ENCODE measurements around the gene FBLN1. TPM values are rescaled to one million over a fixed set of nuclear protein-coding genes. Genes with fewer than 3 reads are reported as not detected.

FBLN1 gene
- total and polyA plus RNA-seq, 11 donors = 22.4 to 239 (median 44.7) TPM

DNA sequence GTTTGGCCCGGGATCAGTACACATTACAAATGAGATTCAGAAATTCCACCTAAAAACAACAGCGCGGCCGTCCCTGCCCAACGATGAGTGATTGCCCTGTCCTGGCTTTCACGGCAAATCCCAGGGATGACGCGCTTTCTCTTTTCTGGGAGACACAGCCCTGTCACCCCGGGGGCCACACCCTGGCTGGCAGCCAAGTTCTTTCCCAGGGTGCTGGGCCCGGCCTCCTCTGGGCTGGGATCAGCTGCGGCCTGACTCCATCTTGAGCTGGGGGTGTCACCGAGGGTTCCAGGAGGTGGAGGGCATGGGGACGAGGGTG lies 82.7 kb downstream of the FBLN1 start:
- Histone ChIP-seq H3K4me1 (peaks cover 0 to 13% (median 0%) of the 10 kb centered on the region in 12 donors), H3K36me3 (peaks cover 0 to 47% (median 0%) of the 10 kb centered on the region in 9 donors), H3K4me3 (no peak overlapping the region), H3K9me3 (no peaks in the 10 kb centered on the region), H3K27ac (no peak overlapping the region), H3K27me3 (peaks cover 0 to 6% (median 0%) of the 10 kb centered on the region in 9 donors)
- no peak for TF ChIP-seq POLR2A (IDR thresholded peaks at IDR 0.05)
- TF ChIP-seq, protein P1, sequence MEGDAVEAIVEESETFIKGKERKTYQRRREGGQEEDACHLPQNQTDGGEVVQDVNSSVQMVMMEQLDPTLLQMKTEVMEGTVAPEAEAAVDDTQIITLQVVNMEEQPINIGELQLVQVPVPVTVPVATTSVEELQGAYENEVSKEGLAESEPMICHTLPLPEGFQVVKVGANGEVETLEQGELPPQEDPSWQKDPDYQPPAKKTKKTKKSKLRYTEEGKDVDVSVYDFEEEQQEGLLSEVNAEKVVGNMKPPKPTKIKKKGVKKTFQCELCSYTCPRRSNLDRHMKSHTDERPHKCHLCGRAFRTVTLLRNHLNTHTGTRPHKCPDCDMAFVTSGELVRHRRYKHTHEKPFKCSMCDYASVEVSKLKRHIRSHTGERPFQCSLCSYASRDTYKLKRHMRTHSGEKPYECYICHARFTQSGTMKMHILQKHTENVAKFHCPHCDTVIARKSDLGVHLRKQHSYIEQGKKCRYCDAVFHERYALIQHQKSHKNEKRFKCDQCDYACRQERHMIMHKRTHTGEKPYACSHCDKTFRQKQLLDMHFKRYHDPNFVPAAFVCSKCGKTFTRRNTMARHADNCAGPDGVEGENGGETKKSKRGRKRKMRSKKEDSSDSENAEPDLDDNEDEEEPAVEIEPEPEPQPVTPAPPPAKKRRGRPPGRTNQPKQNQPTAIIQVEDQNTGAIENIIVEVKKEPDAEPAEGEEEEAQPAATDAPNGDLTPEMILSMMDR (IDR thresholded peaks at IDR 0.05) = no peak
- 59 to 70% (median 62%) methylated on average over 12 to 13 of the region's 13 CpGs for WGBS, 4 donors
- peak in 1 of 4 donors; percentile 16 for ATAC-seq
- DNase-seq = no peak
- intact Hi-C loops (cut with DNase I) = loop anchor here in 1 of 10 donors (10.0 kb wide), 1 partner anchor 279 kb away; no protein-coding TSS in a partner anchor

DNA sequence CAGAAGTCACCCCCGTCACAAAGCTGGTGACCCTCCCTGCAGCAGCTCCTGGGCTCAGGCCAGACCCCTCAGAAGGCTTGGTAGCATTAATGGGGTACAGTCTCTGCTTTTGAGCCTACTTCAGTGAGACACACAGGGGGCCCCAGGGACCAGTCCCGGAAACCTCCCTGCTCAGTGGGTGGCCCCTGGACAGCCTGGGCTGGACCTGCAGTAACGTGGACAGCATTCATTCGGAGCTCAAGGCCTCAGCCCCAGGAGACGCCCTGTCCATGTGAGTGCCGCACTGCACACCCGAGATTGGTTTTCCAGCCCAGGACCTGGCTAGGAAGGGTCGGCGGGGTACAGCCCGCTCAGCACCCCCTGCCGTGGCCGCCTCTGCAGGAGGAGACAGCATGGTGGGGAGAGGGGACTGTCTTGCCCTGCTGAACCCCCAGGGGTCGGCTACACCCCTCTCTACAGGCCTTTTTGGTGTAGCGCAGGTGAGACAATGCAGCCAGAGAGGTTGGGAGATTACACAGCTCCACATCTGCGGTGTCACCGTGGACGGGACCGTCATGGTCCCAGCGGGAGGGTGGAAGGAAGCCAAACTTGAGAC lies 83.4 kb downstream of the FBLN1 start:
- intact Hi-C loops (cut with DNase I) = loop anchor here in 1 of 10 donors (10.0 kb wide), 1 partner anchor 279 kb away; no protein-coding TSS in a partner anchor
- peaks cover 0 to 6% (median 0%) of the 10 kb centered on the region in 9 donors for H3K27me3 ChIP-seq
- no peak overlapping the region for H3K4me3 ChIP-seq
- DNase-seq = no peak
- no peak overlapping the region for H3K27ac ChIP-seq
- no peak for ATAC-seq
- H3K36me3 ChIP-seq = peaks cover 0 to 42% (median 0%) of the 10 kb centered on the region in 9 donors
- TF ChIP-seq, protein P1 (IDR thresholded peaks at IDR 0.05) = no peak
- no peak for TF ChIP-seq POLR2A (IDR thresholded peaks at IDR 0.05)
- peaks cover 0 to 13% (median 0%) of the 10 kb centered on the region in 12 donors for H3K4me1 ChIP-seq
- no peaks in the 10 kb centered on the region for H3K9me3 ChIP-seq
- WGBS, 4 donors = 87 to 92% (median 87%) methylated on average over 14 to 19 of the region's 19 CpGs

DNA sequence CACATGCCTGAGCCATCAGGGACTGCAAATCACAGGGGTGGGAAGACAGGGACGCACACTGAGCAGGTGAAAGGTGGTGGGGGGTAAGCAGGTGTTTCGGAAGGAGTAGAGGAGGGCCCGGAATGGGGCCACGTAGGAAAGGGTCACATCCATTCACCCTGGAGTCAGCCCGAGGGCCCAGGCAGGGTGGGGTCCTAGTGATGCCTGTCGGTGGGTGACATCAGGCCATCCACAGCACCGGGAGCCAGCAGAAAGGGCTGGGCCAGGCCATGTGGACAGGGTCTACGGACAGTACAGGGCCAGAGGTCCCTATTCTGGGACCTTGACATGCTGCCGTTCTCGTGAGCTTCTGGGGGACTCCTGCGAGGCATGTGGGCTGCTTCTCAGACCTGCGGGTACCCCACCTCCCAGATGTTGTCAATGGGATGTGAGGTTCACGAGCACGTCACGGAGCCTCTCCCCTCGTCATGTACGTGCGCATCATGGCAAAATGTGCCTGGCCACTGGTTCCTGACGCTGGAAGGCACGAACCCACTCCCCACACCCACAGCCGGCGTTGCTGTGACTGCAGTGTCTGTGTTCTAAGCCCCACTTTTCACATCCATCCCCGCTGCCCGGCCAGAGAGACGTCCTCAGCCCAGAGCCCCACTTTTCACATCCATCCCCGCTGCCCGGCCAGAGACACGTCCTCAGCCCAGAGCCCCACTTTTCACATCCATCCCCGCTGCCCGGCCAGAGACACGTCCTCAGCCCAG lies 84.1 kb downstream of the FBLN1 start:
- DNase-seq = no peak
- no peaks in the 10 kb centered on the region for H3K9me3 ChIP-seq
- peaks cover 0 to 13% (median 0%) of the 10 kb centered on the region in 12 donors for H3K4me1 ChIP-seq
- H3K36me3 ChIP-seq = peaks cover 0 to 37% (median 0%) of the 10 kb centered on the region in 9 donors
- ATAC-seq = no peak
- H3K27ac ChIP-seq = no peak overlapping the region
- no peak overlapping the region for H3K4me3 ChIP-seq
- 86 to 93% (median 91%) methylated on average over 23 to 31 of the region's 31 CpGs for WGBS, 4 donors
- no peak for TF ChIP-seq POLR2A (IDR thresholded peaks at IDR 0.05)
- TF ChIP-seq, protein P1 (IDR thresholded peaks at IDR 0.05) = no peak
- H3K27me3 ChIP-seq = peaks cover 0 to 6% (median 0%) of the 10 kb centered on the region in 9 donors
- intact Hi-C loops (cut with DNase I) = loop anchor here in 1 of 10 donors (10.0 kb wide), 1 partner anchor 278 kb away; no protein-coding TSS in a partner anchor
